Activated naive CD4-positive, alpha-beta T cell treated with anti-CD3 and anti-CD28 coated beads, Interleukin-2, amount 50 U/mL, for 72 hours (primary cell): Measurements from ENCODE around the gene TIMM22. TPM values are rescaled to one million over a fixed set of nuclear protein-coding genes. Genes with fewer than 3 reads are reported as not detected.
"Not testable (repeated sequence)": the region's sequence is repeated elsewhere in the genome, so short reads cannot be mapped to it uniquely, and the experiment has no call there.

Source experiments
- ATAC-seq, 2 donors: fragments of 150-1000 bp; cut with Tn5 transposase; 2 replicates each; pipeline ENCODE4 v1.10.0; 2021; ENCODE audit warnings: mild to moderate bottlenecking in 2 of 2, moderate library complexity in 2 of 2
- DNase-seq, 2 donors: peaks; one replicate each; pipeline ENCODE4 v3.0.0; 2021 to 2022; ENCODE audit warnings: low spot score in 2 of 2
- H3K27ac Mint-ChIP-seq, 2 donors: one replicate each; pipeline ENCODE4 v1.8.0; 2022; ENCODE audit warnings: mild to moderate bottlenecking in 2 of 2, mixed read lengths in 2 of 2
- H3K36me3 Mint-ChIP-seq, 2 donors: one replicate each; pipeline ENCODE4 v1.8.0; 2022; ENCODE audit warnings: mixed read lengths in 2 of 2
- H3K9me3 Mint-ChIP-seq, 2 donors: one replicate each; pipeline ENCODE4 v1.8.0; 2022; ENCODE audit warnings: mixed read lengths in 2 of 2
- total RNA-seq, 2 donors: library from RNA; stranded (reverse); gene quantifications; one replicate each; pipeline ENCODE4 v1.2.3, GENCODE V29; 2022

TIMM22 gene
- total RNA-seq, 2 donors from 2014 or later: 2.4 to 10.0 TPM

DNA sequence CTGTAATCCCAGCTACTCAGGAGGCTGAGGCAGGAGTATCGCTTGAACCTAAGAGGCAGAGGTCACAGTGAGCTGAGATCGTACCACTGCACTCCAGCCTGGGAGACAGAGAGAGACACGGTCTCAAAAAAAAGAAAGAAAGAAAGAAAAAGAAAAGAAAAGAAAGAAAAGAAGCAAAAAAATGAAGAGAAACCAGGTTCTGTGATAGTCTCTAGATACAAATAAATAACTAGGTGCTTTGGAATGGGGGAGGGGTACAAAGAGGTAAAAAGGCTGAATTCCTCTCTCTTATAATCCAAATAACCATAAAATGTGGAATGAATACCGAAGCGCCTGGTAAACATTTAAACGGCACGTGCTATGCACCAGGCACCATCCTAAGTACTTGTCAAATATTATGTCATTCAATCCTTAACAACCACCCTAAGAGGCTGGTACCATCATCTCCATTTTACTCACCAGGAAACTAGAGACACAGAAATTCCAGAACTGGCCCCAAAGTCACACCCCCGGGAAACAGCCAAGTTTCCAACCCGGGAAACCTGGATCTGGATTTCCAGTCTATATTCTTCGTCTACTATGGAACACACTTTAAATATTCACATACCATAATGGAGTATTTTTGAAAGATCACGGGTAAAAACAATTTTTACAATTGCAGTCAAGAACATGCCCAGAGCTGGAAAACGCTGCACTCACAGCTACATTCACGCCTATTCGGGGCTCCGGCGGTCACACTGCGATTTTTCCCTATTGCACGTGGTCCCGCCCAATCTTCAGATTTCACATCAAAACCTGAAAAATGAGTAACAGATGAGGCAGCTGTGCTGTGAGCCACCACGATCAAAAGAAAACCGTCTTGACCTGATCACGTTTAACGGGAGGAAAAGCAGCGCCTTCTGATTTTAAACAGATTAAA lies 27.9 kb upstream of the TIMM22 start:
- Mint-ChIP-seq H3K27ac (no peak overlapping the region), H3K36me3 (no peaks in the 10 kb centered on the region), H3K9me3 (no peaks in the 10 kb centered on the region)
- no peak for ATAC-seq
- no peak for DNase-seq

DNA sequence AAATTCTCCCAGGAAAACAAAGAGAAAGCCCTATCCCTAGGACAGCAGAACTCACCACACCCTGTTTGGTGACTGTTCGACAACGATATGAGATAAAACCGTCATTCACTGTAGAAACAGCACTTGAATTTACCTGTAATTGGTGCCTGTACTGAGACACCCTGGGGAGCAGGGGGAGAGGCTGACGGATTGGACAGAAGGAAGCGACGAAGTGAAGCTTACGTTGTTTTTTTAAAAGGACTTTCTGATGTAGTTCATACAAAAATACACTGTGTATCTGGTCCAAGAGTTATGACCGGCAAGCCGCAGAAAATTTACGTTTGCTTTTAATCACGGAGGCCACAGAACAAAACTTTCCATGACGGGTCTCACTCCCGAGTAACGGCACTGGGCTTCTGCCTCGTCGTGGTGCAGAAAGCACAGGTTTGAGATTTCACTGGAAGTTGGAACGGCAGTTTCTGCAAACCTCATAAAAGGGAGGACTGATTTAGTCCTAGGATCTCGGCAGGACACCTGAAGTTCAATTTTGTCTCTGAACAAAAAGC lies 27.0 kb upstream of the TIMM22 start:
- Mint-ChIP-seq H3K36me3 (no peaks in the 10 kb centered on the region), H3K27ac (no peak overlapping the region), H3K9me3 (no peaks in the 10 kb centered on the region)
- ATAC-seq (no peak), DNase-seq (no peak)

DNA sequence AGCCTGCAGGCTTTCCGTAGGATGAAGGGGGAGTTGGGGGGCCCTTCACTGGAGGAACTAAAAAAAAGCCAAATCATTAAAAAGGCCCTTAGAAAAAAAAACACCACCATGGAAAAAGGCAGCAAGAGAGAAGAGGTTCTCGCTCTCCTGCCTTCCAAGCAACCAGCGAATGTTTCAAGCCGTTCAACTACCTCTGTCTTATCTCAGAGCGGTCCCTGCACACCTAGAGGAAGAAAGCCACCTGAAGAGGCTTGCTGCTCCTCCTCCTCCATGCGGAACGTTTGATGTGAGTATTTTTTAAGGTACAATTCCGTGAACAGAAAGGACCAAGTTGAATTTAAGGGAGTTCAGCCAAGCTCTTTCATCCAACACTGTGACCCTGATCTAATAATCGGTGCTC lies 26.6 kb upstream of the TIMM22 start:
- Mint-ChIP-seq H3K36me3 (no peaks in the 10 kb centered on the region), H3K27ac (no peak overlapping the region), H3K9me3 (no peaks in the 10 kb centered on the region)
- no peak for ATAC-seq
- no peak for DNase-seq

DNA sequence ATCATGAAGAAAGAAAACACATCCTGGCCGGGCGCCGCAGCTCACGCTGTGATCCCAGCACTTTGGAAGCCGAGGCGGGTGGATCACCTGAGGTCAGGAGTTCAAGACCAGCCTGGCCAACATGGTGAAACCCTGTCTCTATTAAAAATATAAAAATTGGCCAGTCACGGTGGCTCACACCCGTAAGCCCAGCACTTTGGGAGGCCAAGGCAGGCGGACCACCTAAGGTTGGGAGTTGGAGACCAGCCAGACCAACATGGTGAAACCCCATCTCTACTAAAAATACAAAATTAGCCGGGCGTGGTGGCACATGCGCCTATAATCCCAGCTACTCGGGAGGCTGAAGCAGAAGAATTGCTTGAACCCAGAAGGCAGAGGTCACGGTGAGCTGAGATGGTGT lies 25.1 kb upstream of the TIMM22 start:
- ATAC-seq, DNase-seq, H3K9me3 Mint-ChIP-seq, H3K36me3 Mint-ChIP-seq, H3K27ac Mint-ChIP-seq: not testable (repeated sequence)

DNA sequence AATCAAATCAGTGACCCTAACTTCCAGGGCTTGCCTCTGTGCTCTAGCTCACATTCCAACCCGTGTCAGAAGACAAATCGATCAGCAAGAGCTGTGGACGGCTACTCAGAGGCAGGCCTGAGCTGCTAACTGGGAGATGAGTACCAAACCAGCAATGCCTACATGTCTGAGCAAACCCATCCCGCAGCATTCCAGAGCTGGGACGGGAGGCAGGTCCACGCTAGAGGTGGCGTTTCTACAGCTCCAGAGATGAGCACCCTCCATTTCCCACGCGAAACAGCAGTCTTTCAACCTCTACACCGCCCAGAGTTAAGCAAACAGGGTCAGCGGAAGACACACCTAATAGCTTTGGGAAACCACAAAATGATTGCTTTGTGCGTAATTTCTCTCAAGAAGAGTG lies 23.9 kb upstream of the TIMM22 start:
- no peaks in the 10 kb centered on the region for H3K9me3 Mint-ChIP-seq

DNA sequence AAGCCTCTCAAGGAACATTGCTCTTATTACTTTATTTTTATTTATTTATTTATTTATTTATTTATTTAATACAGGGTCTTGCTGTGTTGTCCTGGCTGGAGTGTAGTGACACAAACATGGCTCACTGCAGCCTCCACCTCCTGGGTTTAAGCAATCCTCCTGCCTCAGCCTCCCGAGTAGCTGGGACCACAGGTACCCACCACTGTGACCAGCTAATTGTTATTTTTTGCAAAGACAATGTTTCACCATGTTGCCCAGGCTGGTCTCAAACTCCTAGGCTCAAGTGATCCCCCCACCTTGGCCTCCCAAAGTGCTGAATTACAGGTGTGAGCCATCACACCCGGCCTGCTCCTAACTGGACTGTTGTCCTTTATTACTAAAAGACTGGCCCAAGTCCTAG lies 22.2 kb upstream of the TIMM22 start:
- not testable (repeated sequence) for H3K36me3 Mint-ChIP-seq, H3K9me3 Mint-ChIP-seq, DNase-seq, ATAC-seq, H3K27ac Mint-ChIP-seq

More for the DNA sequence above, 23.9 kb upstream of the TIMM22 start:
- DNase-seq (no peak), ATAC-seq (no peak)
- no peak overlapping the region for H3K27ac Mint-ChIP-seq
- no peaks in the 10 kb centered on the region for H3K36me3 Mint-ChIP-seq

DNA sequence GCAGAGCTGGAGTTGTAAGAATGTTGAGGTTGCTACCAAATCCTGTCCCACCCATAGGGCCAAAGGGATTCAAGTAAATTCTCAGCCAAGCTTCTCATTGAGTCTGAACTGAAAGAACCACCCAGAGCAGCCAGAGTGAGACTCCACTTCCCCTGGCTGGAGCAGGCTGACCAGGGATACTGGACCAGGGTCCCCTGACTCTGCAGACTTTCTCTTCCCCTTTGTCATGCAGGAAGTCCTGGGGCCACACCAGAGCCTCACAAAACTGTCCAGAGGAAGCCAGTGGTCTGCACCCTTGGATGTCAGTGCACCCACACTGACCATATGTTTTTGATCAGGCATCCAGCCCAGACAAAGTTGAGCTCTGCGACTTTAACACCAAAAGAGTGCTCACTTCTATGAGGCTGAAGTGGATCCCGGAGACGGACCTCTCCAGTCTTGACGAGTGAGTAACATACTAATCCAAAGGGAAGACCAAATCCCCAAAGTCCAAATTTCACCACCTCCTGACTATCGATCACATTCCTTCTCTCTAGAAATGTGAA lies 21.5 kb upstream of the TIMM22 start:
- Mint-ChIP-seq H3K27ac (no peak overlapping the region), H3K36me3 (no peaks in the 10 kb centered on the region), H3K9me3 (no peaks in the 10 kb centered on the region)
- ATAC-seq (no peak), DNase-seq (no peak)

DNA sequence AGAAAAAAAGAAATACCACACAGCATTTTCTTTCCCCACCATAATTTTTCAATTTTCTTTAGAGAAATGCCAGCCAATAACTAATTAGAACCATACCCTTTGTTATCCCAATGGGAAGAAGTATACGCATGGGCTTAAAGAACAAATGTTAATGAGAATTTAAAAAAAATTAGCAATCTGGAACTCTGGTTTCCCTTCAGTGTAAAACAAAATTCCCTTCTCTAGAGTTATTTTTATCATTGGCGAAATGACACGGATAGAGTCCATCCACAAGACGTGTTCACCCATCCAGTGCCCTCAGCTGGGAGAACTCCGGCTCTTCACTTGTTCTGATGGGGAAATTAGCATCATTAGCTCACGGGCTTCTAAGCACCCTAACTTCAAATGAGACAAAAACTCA lies 20.6 kb upstream of the TIMM22 start:
- ATAC-seq (no peak), DNase-seq (no peak)
- Mint-ChIP-seq H3K27ac (no peak overlapping the region), H3K9me3 (no peaks in the 10 kb centered on the region), H3K36me3 (no peaks in the 10 kb centered on the region)

DNA sequence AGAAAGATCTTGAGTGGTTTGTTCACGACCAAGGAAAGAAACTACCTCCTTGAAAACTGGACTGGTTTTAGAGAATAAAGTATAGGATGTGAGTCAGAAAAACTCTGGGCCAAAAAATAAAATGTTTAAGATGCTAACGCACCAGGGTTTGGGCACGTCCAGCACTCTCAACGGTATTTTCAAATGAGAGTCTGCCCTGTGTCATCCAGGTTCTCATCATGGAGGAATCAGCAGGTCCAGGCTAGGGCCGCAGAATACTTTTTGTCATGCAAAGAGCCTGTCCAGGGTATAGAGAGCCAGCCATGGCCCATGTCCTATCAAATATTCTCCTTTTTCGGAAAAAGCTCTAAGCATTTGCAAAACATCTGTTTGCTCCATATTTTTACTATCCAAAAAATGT lies 19.8 kb upstream of the TIMM22 start:
- Mint-ChIP-seq H3K27ac (no peak overlapping the region), H3K36me3 (no peaks in the 10 kb centered on the region), H3K9me3 (no peaks in the 10 kb centered on the region)
- no peak for ATAC-seq
- no peak for DNase-seq

DNA sequence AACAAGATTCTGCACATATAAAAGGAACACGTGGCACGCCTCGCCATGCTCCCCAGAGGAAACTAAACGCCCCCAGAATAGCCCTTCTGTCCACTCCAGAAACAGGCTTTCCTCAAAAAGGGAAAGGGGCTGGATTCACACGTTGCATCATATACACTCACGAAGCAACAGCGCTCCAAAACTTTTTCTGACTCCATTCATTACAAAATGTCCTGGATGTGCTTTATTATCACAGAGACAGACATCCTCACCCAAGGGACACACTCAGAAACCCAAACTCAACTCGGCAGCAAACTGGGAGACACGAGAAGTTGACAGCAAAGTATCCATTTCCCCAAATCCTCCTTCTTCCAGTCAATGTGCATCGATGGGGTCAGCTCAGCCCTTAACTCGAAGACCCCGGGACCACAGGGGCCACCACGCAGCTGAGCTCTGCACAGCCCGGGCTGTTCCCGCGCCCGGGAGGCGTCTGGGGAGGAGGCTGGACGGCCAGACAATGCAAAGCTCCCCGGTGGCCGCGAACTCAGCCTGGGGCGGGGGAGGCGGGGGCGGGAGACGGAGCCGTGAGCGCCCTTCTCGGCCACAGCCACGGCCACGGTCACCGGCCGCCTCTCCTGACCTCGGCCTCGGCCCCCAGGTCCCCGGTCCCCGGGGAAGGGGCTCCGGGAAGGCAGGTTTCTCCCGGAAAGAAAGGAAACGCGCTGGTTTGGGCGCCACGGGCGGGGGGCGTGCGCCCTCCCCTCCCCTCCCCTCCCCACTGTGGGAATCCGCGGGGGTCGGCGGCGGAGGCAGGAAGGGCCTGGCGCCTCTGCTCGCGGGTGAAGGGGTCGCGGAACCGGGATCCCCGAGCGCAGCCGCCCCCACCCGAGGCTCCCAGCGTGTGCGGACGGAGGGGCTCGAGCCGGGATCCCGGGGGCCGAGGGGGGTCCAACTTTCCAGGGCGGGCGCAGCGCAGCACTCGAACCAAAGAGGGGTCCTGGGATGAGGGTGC lies 18.5 kb upstream of the TIMM22 start:
- Mint-ChIP-seq H3K27ac (no peak overlapping the region), H3K36me3 (no peaks in the 10 kb centered on the region)
- no peak for ATAC-seq

DNA sequence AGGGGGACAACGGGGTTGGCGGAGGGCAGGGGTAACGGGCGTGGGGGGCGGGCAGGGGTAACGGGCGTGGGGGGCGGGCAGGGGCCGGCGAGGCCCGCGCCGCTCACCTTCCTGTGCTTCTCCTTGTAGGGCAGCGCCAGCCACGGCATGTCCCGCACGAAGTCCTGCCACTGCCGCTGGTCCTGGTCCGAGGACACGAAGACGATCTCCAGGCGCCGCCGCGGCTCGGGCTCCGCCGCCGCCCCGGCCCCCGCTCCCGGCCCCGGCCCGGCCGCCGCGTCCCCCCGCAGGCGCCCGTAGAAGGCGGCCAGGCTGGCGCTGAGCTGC lies 17.8 kb upstream of the TIMM22 start:
- Mint-ChIP-seq H3K36me3 (no peaks in the 10 kb centered on the region), H3K27ac (no peak overlapping the region), H3K9me3 (no peaks in the 10 kb centered on the region)
- DNase-seq: no peak
- ATAC-seq: no peak

More for the DNA sequence above, 18.5 kb upstream of the TIMM22 start:
- DNase-seq: no peak
- H3K9me3 Mint-ChIP-seq: no peaks in the 10 kb centered on the region

DNA sequence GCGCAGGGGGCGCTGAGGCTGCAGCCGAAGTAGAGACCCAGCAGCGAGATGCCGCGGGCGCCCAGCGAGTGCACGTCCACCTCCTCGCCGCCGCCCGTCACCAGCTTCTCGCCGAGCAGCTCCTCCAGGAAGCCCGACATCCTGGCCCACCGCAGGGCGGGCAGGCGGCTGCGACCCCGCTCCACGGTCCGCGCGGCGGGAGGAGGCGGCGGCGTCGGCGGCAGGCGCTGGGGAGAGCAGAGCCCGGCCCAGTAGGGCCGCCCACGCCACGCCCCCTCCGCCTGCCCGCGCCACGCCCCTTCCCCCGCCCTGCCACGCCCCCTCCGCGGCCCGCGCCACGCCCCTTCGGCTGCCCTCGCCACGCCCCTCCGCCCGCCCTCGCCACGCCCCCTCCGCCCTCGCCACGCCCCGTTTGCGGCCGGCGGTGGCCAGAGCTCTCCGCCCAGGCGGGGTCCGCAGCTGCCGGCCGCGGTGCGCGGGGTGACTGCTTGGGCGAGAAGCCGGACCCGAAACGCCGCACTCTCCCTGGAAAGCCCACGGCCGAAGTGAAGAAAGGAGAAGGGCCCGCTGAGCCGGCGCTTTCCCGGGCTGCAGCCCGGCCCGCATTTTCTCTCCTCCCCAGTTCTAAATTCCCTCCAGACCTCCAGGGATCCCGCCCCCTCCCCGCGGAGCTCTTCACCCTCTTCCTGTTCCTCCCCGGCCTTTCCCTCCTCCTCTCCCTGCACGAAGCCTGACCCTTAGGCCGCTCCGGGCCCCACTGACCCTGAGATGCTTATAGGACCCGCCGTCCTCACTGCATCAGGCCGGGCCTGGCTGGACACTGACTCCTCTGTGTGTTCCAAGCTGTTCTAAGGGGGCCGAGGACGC lies 17.2 kb upstream of the TIMM22 start, which contains the start of gene NXN:
NXN (minus strand) TSS at position 238 of the 867 bp plus-strand sequence.
- ATAC-seq (peak; percentile 86 to 87), DNase-seq (peak; percentile 84 to 89)
- Mint-ChIP-seq H3K9me3 (no peaks in the 10 kb centered on the region), H3K36me3 (no peaks in the 10 kb centered on the region), H3K27ac (no peak within 1 kb of the TSS)

DNA sequence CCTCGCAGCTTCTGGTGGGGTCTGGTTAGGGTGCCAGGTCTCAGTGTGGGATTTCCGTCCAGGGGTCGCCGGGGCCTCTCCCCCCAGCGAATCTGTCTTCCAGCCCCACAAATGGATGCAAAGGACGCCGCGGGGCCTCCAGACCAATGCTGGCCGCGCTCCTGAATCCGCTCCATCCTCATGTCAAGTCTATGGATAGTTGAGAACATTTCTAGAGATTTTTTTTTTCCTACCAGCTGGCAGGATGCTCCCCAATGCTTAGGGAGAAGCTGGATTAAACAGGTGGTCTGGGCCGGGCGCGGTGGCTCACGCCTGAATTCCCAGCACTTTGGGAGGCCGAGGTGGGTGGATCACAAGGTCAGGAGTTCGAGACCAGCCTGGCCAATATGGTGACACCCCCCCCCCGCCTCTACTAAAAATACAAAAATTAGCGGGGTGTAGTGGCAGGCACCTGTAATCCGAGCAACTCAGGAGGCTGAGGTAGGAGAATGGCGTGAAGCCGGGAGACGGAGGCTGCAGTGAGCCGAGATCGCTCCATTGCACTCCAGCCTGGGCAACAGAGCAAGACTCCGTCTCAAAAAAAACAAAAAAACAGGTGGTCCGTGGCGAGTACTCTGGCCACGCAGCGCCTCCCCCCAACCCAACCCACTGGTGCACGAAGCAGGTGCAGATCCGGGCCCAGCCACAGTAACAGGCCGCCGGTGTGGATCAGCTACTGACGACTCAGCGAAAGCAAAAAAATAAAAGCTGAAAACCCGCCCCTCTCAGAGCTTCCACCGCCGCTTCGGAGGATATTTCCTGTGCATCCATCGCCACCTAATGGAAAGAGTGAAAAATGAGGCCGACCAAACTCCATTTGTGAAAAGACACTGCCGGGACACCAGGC lies 16.3 kb upstream of the TIMM22 start:
- no peak overlapping the region for H3K27ac Mint-ChIP-seq
- H3K36me3 Mint-ChIP-seq: no peaks in the 10 kb centered on the region
- H3K9me3 Mint-ChIP-seq: no peaks in the 10 kb centered on the region
- DNase-seq (peak; percentile 69), ATAC-seq (peak; percentile 69 to 78)

DNA sequence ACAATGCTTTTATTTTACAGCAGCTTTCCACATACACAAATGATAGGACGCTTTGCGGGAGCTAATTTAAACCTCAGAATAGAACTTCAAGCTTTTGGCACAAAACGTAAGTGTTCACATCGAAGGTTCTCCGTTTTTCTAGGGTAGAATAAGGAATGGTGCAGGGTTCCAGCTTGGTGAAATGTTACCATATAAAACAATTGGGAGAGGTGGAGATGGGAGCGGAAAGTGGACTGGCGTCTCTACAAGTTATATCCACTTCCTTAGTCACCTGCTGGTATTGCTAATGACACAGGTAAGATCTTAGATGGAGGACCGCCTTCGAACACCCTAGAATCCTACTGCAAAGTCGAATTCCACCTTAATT lies 15.7 kb upstream of the TIMM22 start:
- H3K27ac Mint-ChIP-seq: no peak overlapping the region
- DNase-seq (no peak), ATAC-seq (no peak)
- no peaks in the 10 kb centered on the region for H3K9me3 Mint-ChIP-seq
- H3K36me3 Mint-ChIP-seq: no peaks in the 10 kb centered on the region

DNA sequence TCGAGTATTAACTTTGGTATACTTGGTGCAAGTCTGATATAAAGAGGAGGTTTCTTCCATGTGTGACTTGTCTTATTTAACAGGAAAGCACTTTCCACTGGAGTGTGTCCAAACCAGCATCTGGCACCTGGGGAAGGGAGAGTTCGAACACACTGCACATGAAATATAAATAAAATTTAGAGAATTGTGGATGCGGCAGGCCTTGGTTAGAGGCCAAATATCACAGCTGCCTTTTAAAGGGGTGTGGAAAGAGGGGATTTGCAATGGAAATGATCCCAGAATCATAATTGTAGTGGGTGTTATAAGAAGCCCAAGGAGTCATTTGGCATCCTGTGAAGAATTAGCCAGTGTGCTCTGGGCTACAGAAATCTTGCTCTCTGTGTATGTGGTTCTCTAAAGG lies 13.0 kb upstream of the TIMM22 start:
- H3K36me3 Mint-ChIP-seq: no peaks in the 10 kb centered on the region
- ATAC-seq: no peak
- DNase-seq: no peak
- H3K27ac Mint-ChIP-seq: no peak overlapping the region
- no peaks in the 10 kb centered on the region for H3K9me3 Mint-ChIP-seq
